B cell (primary cell): ENCODE measurements around the gene VIL1. TPM values are rescaled to one million over a fixed set of nuclear protein-coding genes. Genes with fewer than 3 reads are reported as not detected.

Experiments used
- ATAC-seq: fragments of 200-7000 bp; cut with Tn5 transposase; one replicate; pipeline ENCODE4 v1.10.0; 2021; ENCODE audit warnings: low read depth, mild to moderate bottlenecking, moderate number of reproducible peaks, moderate library complexity
- CTCF ChIA-PET: fragments of 350-600 bp; sonication (Branson Sonifier 250); formaldehyde crosslinking; loops from one replicate; lab custom pipeline; 2021; ENCODE audit warnings: antibody characterized with exemption, inconsistent platforms; lab: Charles Lee
- POLR2A ChIA-PET: fragments of 350-600 bp; sonication (Branson Sonifier 250); formaldehyde crosslinking; loops from one replicate; lab custom pipeline; 2021; ENCODE audit warnings: antibody characterized with exemption; lab: Charles Lee
- DNase-seq: peaks from one replicate; pipeline ENCODE4 v3.0.0; 2013
- H2AFZ ChIP-seq: 2 replicates; pipeline ENCODE4 v1.6.1; 2012; ENCODE audit warnings: mild to moderate bottlenecking, low read depth, low read length; ENCODE audit not compliant: insufficient read depth, poor library complexity, severe bottlenecking
- H3K27ac ChIP-seq, 2 donors: 1 replicate in 1 of 2; 2 replicates in 1 of 2; pipeline ENCODE4 v1.5.1; 2012 to 2013; ENCODE audit warnings: low read length in 2 of 2, mild to moderate bottlenecking in 2 of 2, moderate library complexity in 1 of 2
- H3K27me3 ChIP-seq, 4 experiments: fragments of 200-600 bp in 1 of 4; sonication (generic) in 1 of 4; replicated peaks in 1 of 4; 1 replicate in 2 of 4; 2 replicates in 2 of 4; pipeline versions ENCODE4 v1.6.1 to v1.7.0; 2013 to 2016; ENCODE audit warnings: low read length in 3 of 4, mild to moderate bottlenecking in 2 of 4, mixed read lengths in 1 of 4, moderate library complexity in 1 of 4; ENCODE audit not compliant: insufficient read depth in 4 of 4, control insufficient read depth in 3 of 4; ENCODE audit errors: control extremely low read depth in 1 of 4
- H3K36me3 ChIP-seq, 2 experiments: replicated peaks in 1 of 2; 1 replicate in 1 of 2; 2 replicates in 1 of 2; pipeline versions ENCODE4 v1.6.1 to v1.7.1; 2013; ENCODE audit warnings: low read length in 1 of 2; ENCODE audit not compliant: insufficient read depth in 2 of 2, control insufficient read depth in 1 of 2; ENCODE audit errors: control extremely low read depth in 1 of 2, extremely low read depth in 1 of 2
- H3K4me1 ChIP-seq, 2 donors: fragments of 200-600 bp in 1 of 2; sonication (generic) in 1 of 2; 1 replicate in 1 of 2; 2 replicates in 1 of 2; pipeline versions ENCODE4 v1.5.1 to v1.6.1; 2013 to 2017; ENCODE audit warnings: low read length in 2 of 2; ENCODE audit not compliant: control insufficient read depth in 2 of 2, insufficient read depth in 2 of 2
- H3K4me2 ChIP-seq: replicated peaks from 2 replicates; pipeline ENCODE3; 2012; ENCODE audit warnings: mild to moderate bottlenecking, low read depth, low read length; ENCODE audit not compliant: poor library complexity, severe bottlenecking
- H3K4me3 ChIP-seq, 5 experiments: fragments of 200-600 bp in 1 of 5; sonication (generic) in 1 of 5; 1 replicate in 3 of 5; 2 replicates in 2 of 5; pipeline versions ENCODE4 v1.5.1 to v1.7.0; 2011 to 2016; ENCODE audit warnings: low read length in 4 of 5, mild to moderate bottlenecking in 4 of 5, low read depth in 2 of 5, control low read depth in 1 of 5, moderate library complexity in 1 of 5; ENCODE audit not compliant: insufficient read depth in 1 of 5; ENCODE audit errors: control extremely low read depth in 1 of 5, extremely low read depth in 1 of 5
- H3K79me2 ChIP-seq: fragments of 200-600 bp; sonication (generic); one replicate; pipeline ENCODE4 v1.6.0; 2016; ENCODE audit warnings: low read length; ENCODE audit not compliant: control insufficient read depth, insufficient read depth
- H3K9ac ChIP-seq: fragments of 200-600 bp; sonication (generic); 2 replicates; pipeline ENCODE4 v1.6.1; 2017; ENCODE audit warnings: mild to moderate bottlenecking, low read length, moderate library complexity
- H3K9me3 ChIP-seq, 3 donors: one replicate each; pipeline versions ENCODE4 v1.6.1 to v1.7.1; 2013; ENCODE audit warnings: low read length in 2 of 3; ENCODE audit not compliant: control insufficient read depth in 2 of 3, insufficient read depth in 1 of 3; ENCODE audit errors: control extremely low read depth in 1 of 3
- H4K20me1 ChIP-seq: 2 replicates; pipeline ENCODE4 v1.6.0; 2012; ENCODE audit warnings: mild to moderate bottlenecking, low read length; ENCODE audit not compliant: insufficient read depth, control insufficient read depth, poor library complexity, severe bottlenecking
- H3K27ac Mint-ChIP-seq: one replicate; pipeline ENCODE4 v1.8.0; 2021; ENCODE audit warnings: mixed read lengths
- H3K27me3 Mint-ChIP-seq: one replicate; pipeline ENCODE4 v1.8.0; 2021; ENCODE audit warnings: mixed read lengths
- H3K4me1 Mint-ChIP-seq: one replicate; pipeline ENCODE4 v1.8.0; 2021; ENCODE audit warnings: mixed read lengths
- H3K4me3 Mint-ChIP-seq: one replicate; pipeline ENCODE4 v1.8.0; 2021; ENCODE audit warnings: mixed read lengths
- H3K9me3 Mint-ChIP-seq: one replicate; pipeline ENCODE4 v1.8.0; 2022; ENCODE audit warnings: mixed read lengths; ENCODE audit not compliant: insufficient read depth
- EZH2 ChIP-seq: IDR thresholded peaks from 2 replicates; pipeline ENCODE4 v1.6.1; 2012; ENCODE audit warnings: borderline replicate concordance, low read depth, mild to moderate bottlenecking, moderate library complexity, low read length; ENCODE audit not compliant: insufficient read depth, poor library complexity, severe bottlenecking
- WGBS: methylation state at CpG from one replicate; pipeline ENCODE4 v1.1.5; 2013; ENCODE audit warnings: missing lambda C conversion rate; ENCODE audit not compliant: insufficient coverage; 5-methylcytosine and 5-hydroxymethylcytosine counted together
- intact Hi-C: fragments of 100-400 bp; cut with micrococcal nuclease; formaldehyde crosslinking; loops from one replicate; pipeline ENCODE4 v1.10.0; 2022
- polyA plus RNA-seq: library from polyadenylated mRNA; depleted of rRNA; stranded (reverse); fragments of >200 nt; gene quantifications from 2 replicates; pipeline ENCODE4 v1.2.3, GENCODE V29; 2012
- total RNA-seq, 2 donors: library from RNA; stranded (reverse); fragments of 120-200 nt in 1 of 2; gene quantifications; 1 replicate in 1 of 2; 2 replicates in 1 of 2; pipeline versions ENCODE4 v1.2.3 to v1.2.4, GENCODE V29; 2013 to 2022
- TF ChIP-seq, protein P1 (sequence below): fragments of 200-600 bp; IDR thresholded peaks from one replicate; pipeline ENCODE4 v1.8.0; 2022; ENCODE audit warnings: antibody characterized with exemption, mild to moderate bottlenecking

The VIL1 gene
- total and polyA plus RNA-seq, 2 donors (not counting 1 experiment from before 2014, with no cell fraction given) = not detected

DNA sequence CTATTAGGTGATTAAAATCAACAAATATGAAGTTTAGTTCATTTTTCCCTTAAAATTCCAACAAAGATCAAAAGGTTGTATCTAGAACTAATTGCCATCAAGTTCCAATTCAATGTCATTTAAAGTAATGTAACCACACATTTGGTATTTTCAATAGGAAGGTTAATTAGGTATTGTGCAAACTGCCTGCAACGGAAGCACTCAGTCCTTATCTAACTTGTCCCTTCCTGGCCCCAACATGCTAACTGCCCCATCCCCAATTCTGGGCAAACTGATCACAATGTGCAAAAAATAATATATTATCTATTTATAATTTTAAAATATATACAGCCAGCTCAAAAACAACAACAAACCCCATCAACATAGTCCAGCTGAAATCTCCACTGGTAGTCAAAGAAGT is 33.2 kb downstream of the VIL1 start:
- Mint-ChIP-seq H3K4me3 (no peak overlapping the region), H3K4me1 (peaks cover 4% of the 10 kb centered on the region), H3K9me3 (no peaks in the 10 kb centered on the region), H3K27me3 (no peaks in the 10 kb centered on the region), H3K27ac (no peak overlapping the region)
- ChIA-PET CTCF (interaction anchor here (0.5 kb wide), 1 partner anchor 31 kb away, joined by 4 read pairs; no protein-coding TSS in a partner anchor), POLR2A (no interaction called here)
- Histone ChIP-seq H3K36me3 (peaks cover 20 to 39% of the 10 kb centered on the region in 2 experiments), H3K79me2 (no peaks in the 10 kb centered on the region), H3K4me1 (peaks cover 3 to 4% of the 10 kb centered on the region in 2 donors), H3K27me3 (no peaks in the 10 kb centered on the region), H3K4me2 (no peak overlapping the region), H4K20me1 (no peaks in the 10 kb centered on the region), H2AFZ (no peak overlapping the region), H3K27ac (no peak overlapping the region), H3K4me3 (no peak overlapping the region), H3K9me3 (peaks cover 0 to 3% (median 0%) of the 10 kb centered on the region in 3 donors), H3K9ac (no peak overlapping the region)
- TF ChIP-seq, protein P1, sequence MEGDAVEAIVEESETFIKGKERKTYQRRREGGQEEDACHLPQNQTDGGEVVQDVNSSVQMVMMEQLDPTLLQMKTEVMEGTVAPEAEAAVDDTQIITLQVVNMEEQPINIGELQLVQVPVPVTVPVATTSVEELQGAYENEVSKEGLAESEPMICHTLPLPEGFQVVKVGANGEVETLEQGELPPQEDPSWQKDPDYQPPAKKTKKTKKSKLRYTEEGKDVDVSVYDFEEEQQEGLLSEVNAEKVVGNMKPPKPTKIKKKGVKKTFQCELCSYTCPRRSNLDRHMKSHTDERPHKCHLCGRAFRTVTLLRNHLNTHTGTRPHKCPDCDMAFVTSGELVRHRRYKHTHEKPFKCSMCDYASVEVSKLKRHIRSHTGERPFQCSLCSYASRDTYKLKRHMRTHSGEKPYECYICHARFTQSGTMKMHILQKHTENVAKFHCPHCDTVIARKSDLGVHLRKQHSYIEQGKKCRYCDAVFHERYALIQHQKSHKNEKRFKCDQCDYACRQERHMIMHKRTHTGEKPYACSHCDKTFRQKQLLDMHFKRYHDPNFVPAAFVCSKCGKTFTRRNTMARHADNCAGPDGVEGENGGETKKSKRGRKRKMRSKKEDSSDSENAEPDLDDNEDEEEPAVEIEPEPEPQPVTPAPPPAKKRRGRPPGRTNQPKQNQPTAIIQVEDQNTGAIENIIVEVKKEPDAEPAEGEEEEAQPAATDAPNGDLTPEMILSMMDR = no peak
- TF ChIP-seq EZH2 = no peak
- ATAC-seq = no peak
- DNase-seq = no peak
- WGBS = no CpG with 5 or more reads among the region's 1 CpG
- intact Hi-C loops = no loop called here

DNA sequence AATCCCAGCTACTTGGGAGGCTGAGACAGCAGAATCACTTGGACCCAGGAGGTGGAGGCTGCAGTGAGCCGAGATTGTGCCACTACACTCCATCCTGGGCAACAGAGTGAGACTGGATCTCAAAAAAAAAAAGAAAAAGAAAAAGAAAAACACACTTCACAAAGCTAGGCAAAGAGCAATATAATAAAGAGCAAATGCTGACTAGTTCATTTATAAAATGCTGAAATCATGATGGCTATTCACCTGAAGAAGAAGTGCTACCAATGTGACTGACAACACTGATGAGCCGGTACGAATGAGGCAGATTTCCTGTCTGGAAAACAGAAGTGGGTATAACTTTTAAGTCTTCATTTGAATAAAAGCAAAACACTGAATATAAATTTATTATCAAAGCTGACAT is 37.9 kb downstream of the VIL1 start:
- TF ChIP-seq EZH2 = no peak
- TF ChIP-seq, protein P1 = no peak
- no peak overlapping the region for H3K4me2 ChIP-seq
- ChIA-PET POLR2A (no interaction called here), CTCF (no interaction called here)
- H2AFZ ChIP-seq = no peak overlapping the region
- no peak overlapping the region for H3K4me3 Mint-ChIP-seq
- H3K27me3 Mint-ChIP-seq = no peaks in the 10 kb centered on the region
- H3K79me2 ChIP-seq = no peaks in the 10 kb centered on the region
- peaks cover 0 to 3% (median 0%) of the 10 kb centered on the region in 3 donors for H3K9me3 ChIP-seq
- DNase-seq = no peak
- no peaks in the 10 kb centered on the region for H3K27me3 ChIP-seq
- no peaks in the 10 kb centered on the region for H4K20me1 ChIP-seq
- no peak overlapping the region for H3K27ac Mint-ChIP-seq
- peaks cover 10 to 35% of the 10 kb centered on the region in 2 experiments for H3K36me3 ChIP-seq
- H3K27ac ChIP-seq = no peak overlapping the region
- intact Hi-C loops = no loop called here
- no peak for ATAC-seq
- WGBS = no CpG with 5 or more reads among the region's 3 CpGs
- no peaks in the 10 kb centered on the region for H3K9me3 Mint-ChIP-seq
- H3K4me1 ChIP-seq = peaks cover 4 to 5% of the 10 kb centered on the region in 2 donors
- no peak overlapping the region for H3K9ac ChIP-seq
- no peak overlapping the region for H3K4me3 ChIP-seq
- peaks cover 5% of the 10 kb centered on the region for H3K4me1 Mint-ChIP-seq
